Astrocyte (in vitro differentiated cells and primary cell): ENCODE data around the gene SYT6. TPM values are rescaled to one million over a fixed set of nuclear protein-coding genes. Genes with fewer than 3 reads are reported as not detected.

Source experiments
- DNase-seq: peaks from one replicate; pipeline ENCODE4 v3.0.0-alpha.2; 2010; ENCODE audit warnings: low read depth
- FAIRE-seq: peaks from 2 replicates; lab custom pipeline; 2011; peaks lifted over from hg19 to GRCh38; lab: Jason Lieb, UNC
- H2AFZ ChIP-seq: 2 replicates; pipeline ENCODE4 v1.6.0; 2012; ENCODE audit warnings: low read depth, low read length, inconsistent platforms
- H3K27ac ChIP-seq: 2 replicates; pipeline ENCODE4 v1.5.1; 2011; ENCODE audit warnings: low read depth, low read length, inconsistent platforms
- H3K27me3 ChIP-seq: 2 replicates; pipeline ENCODE4 v1.6.0; 2011; ENCODE audit warnings: low read length, inconsistent platforms; ENCODE audit not compliant: insufficient read depth
- H3K36me3 ChIP-seq: 2 replicates; pipeline ENCODE4 v1.5.1; 2011; ENCODE audit warnings: low read length, inconsistent platforms; ENCODE audit not compliant: insufficient read depth
- H3K4me1 ChIP-seq: 2 replicates; pipeline ENCODE4 v1.5.1; 2011; ENCODE audit warnings: low read length, inconsistent platforms; ENCODE audit not compliant: insufficient read depth
- H3K4me2 ChIP-seq: 2 replicates; pipeline ENCODE4 v1.6.0; 2012; ENCODE audit warnings: low read length, inconsistent platforms
- H3K4me3 ChIP-seq: 2 replicates; pipeline ENCODE4 v1.5.1; 2011; ENCODE audit warnings: low read depth, mild to moderate bottlenecking, low read length, inconsistent platforms; ENCODE audit not compliant: insufficient read depth
- H3K79me2 ChIP-seq: 2 replicates; pipeline ENCODE4 v1.6.0; 2012; ENCODE audit warnings: mild to moderate bottlenecking, low read length, inconsistent platforms; ENCODE audit not compliant: insufficient read depth
- H3K9ac ChIP-seq: 2 replicates; pipeline ENCODE4 v1.6.0; 2012; ENCODE audit warnings: mild to moderate bottlenecking, low read length, inconsistent platforms
- H3K9me3 ChIP-seq: 2 replicates; pipeline ENCODE4 v1.5.1; 2012; ENCODE audit warnings: low read depth, mild to moderate bottlenecking, low read length, inconsistent platforms; ENCODE audit not compliant: insufficient read depth
- H4K20me1 ChIP-seq: 2 replicates; pipeline ENCODE4 v1.6.0; 2012; ENCODE audit warnings: low read length, inconsistent platforms; ENCODE audit not compliant: insufficient read depth
- H3K27ac Mint-ChIP-seq: one replicate; pipeline ENCODE4 v1.8.0; 2021; ENCODE audit warnings: mild to moderate bottlenecking, mixed read lengths; ENCODE audit not compliant: unreplicated experiment
- H3K27me3 Mint-ChIP-seq: one replicate; pipeline ENCODE4 v1.8.0; 2021; ENCODE audit warnings: low read depth, mixed read lengths; ENCODE audit not compliant: unreplicated experiment
- H3K36me3 Mint-ChIP-seq: one replicate; pipeline ENCODE4 v1.8.0; 2021; ENCODE audit warnings: low read depth, mixed read lengths; ENCODE audit not compliant: unreplicated experiment
- H3K4me1 Mint-ChIP-seq: one replicate; pipeline ENCODE4 v1.8.0; 2021; ENCODE audit warnings: low read depth, mixed read lengths; ENCODE audit not compliant: unreplicated experiment
- H3K4me3 Mint-ChIP-seq: one replicate; pipeline ENCODE4 v1.8.0; 2021; ENCODE audit warnings: mild to moderate bottlenecking, moderate library complexity, mixed read lengths; ENCODE audit not compliant: unreplicated experiment
- H3K9me3 Mint-ChIP-seq: one replicate; pipeline ENCODE4 v1.8.0; 2021; ENCODE audit warnings: mild to moderate bottlenecking, mixed read lengths; ENCODE audit not compliant: unreplicated experiment
- EZH2 ChIP-seq: IDR thresholded peaks from 2 replicates; pipeline ENCODE4 v1.6.1; 2012; ENCODE audit warnings: mild to moderate bottlenecking, low read length, inconsistent platforms; ENCODE audit not compliant: insufficient read depth
- total RNA-seq: library from RNA; stranded (reverse); gene quantifications from 2 replicates; pipeline ENCODE4 v1.2.1, GENCODE V29; 2021
- TF ChIP-seq, protein P1 (sequence below): IDR thresholded peaks from 2 replicates; pipeline ENCODE4 v1.5.1; 2011; ENCODE audit warnings: low read depth, mild to moderate bottlenecking, inconsistent platforms, low read length, moderate library complexity; ENCODE audit not compliant: insufficient read depth

SYT6 gene
- total RNA-seq, 1 donor from 2014 or later: 0.39 TPM

DNA sequence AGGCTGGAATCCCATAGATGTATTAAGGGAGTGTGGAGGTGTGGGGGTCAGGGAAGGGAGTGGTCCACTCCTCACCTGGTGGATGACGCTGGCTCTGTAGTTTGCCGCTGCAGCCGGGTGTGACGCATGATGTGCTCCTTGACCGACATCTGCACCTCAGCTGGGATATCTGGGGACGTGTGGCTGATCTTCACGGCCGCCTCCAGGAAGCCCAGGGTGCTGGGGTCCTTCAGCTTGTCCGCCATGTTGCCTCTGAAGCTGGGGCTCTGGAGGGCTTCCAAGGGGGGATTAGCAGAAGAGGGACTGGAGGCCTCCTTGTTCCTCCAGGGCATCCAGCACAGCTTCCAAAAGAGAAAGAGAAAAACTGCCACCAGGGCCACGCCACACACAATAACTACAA lies 14.1 kb downstream of the SYT6 start:
- Histone ChIP-seq H3K9me3 (no peaks in the 10 kb centered on the region), H3K4me2 (no peak overlapping the region), H3K9ac (no peak overlapping the region), H4K20me1 (no peaks in the 10 kb centered on the region), H2AFZ (no peak overlapping the region), H3K27ac (no peak overlapping the region), H3K79me2 (no peaks in the 10 kb centered on the region), H3K36me3 (no peaks in the 10 kb centered on the region), H3K4me3 (no peak overlapping the region), H3K4me1 (no peaks in the 10 kb centered on the region), H3K27me3 (peaks cover 3% of the 10 kb centered on the region)
- H3K36me3 Mint-ChIP-seq: no peaks in the 10 kb centered on the region
- H3K9me3 Mint-ChIP-seq: peaks cover 9% of the 10 kb centered on the region
- no peak overlapping the region for H3K27ac Mint-ChIP-seq
- H3K4me3 Mint-ChIP-seq: no peak overlapping the region
- TF ChIP-seq, protein P1, sequence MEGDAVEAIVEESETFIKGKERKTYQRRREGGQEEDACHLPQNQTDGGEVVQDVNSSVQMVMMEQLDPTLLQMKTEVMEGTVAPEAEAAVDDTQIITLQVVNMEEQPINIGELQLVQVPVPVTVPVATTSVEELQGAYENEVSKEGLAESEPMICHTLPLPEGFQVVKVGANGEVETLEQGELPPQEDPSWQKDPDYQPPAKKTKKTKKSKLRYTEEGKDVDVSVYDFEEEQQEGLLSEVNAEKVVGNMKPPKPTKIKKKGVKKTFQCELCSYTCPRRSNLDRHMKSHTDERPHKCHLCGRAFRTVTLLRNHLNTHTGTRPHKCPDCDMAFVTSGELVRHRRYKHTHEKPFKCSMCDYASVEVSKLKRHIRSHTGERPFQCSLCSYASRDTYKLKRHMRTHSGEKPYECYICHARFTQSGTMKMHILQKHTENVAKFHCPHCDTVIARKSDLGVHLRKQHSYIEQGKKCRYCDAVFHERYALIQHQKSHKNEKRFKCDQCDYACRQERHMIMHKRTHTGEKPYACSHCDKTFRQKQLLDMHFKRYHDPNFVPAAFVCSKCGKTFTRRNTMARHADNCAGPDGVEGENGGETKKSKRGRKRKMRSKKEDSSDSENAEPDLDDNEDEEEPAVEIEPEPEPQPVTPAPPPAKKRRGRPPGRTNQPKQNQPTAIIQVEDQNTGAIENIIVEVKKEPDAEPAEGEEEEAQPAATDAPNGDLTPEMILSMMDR: no peak
- no peak for TF ChIP-seq EZH2
- DNase-seq: no peak
- peaks cover 34% of the 10 kb centered on the region for H3K27me3 Mint-ChIP-seq
- FAIRE-seq: no peak
- no peaks in the 10 kb centered on the region for H3K4me1 Mint-ChIP-seq

GRCh38 chr1:114137497-114137896 lies 16.2 kb downstream of the SYT6 start:
- H3K9me3 ChIP-seq: no peaks in the 10 kb centered on the region
- H3K4me2 ChIP-seq: no peak overlapping the region
- Mint-ChIP-seq H3K9me3 (peaks cover 10% of the 10 kb centered on the region), H3K27ac (no peak overlapping the region), H3K36me3 (no peaks in the 10 kb centered on the region), H3K4me3 (no peak overlapping the region), H3K27me3 (peaks cover 38% of the 10 kb centered on the region), H3K4me1 (no peaks in the 10 kb centered on the region)
- no peaks in the 10 kb centered on the region for H4K20me1 ChIP-seq
- TF ChIP-seq EZH2: no peak
- TF ChIP-seq, protein P1: no peak
- no peak overlapping the region for H3K9ac ChIP-seq
- FAIRE-seq (no peak), DNase-seq (no peak)
- no peak overlapping the region for H3K27ac ChIP-seq
- H2AFZ ChIP-seq: no peak overlapping the region
- H3K36me3 ChIP-seq: no peaks in the 10 kb centered on the region
- H3K4me1 ChIP-seq: no peaks in the 10 kb centered on the region
- H3K79me2 ChIP-seq: no peaks in the 10 kb centered on the region
- H3K27me3 ChIP-seq: peaks cover 4% of the 10 kb centered on the region
- no peak overlapping the region for H3K4me3 ChIP-seq

DNA sequence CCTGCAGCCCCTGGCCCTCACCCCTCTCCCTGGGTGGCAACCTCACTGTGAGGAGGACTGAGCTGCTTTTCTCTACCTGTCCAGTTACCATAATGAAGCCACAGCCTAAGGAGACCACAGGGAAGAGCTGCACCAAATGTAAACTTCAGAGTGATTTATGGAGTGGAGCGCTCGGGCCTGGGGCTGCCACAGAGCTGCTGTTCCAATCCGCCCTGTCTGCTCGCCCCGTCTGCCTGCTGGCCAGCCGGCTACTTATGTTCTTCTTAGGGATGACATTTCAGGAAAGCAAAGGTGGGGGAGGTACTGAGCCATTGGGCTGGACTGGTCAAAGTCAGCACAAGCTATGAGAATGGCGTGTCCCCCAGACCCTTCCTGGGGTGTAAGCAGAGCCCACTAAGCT lies 17.9 kb downstream of the SYT6 start:
- Histone ChIP-seq H4K20me1 (no peaks in the 10 kb centered on the region), H3K79me2 (no peaks in the 10 kb centered on the region), H3K27me3 (peaks cover 7% of the 10 kb centered on the region), H3K4me3 (no peak overlapping the region), H3K4me1 (no peaks in the 10 kb centered on the region), H3K36me3 (no peaks in the 10 kb centered on the region), H3K27ac (no peak overlapping the region), H3K4me2 (no peak overlapping the region), H3K9ac (no peak overlapping the region), H2AFZ (no peak overlapping the region), H3K9me3 (no peaks in the 10 kb centered on the region)
- Mint-ChIP-seq H3K36me3 (no peaks in the 10 kb centered on the region), H3K27me3 (peaks cover 33% of the 10 kb centered on the region), H3K9me3 (peaks cover 5% of the 10 kb centered on the region), H3K27ac (no peak overlapping the region), H3K4me3 (no peak overlapping the region), H3K4me1 (peaks cover 2% of the 10 kb centered on the region)
- DNase-seq (no peak), FAIRE-seq (no peak)
- TF ChIP-seq, protein P1: no peak
- TF ChIP-seq EZH2: no peak
